Fibroblast of skin of back (primary cell): ENCODE results near the gene FTCDNL1.

ENCODE experiments used
- DNase-seq: peaks from one replicate; pipeline ENCODE4 v3.0.0-alpha.2; 2013

The FTCDNL1 gene

DNA sequence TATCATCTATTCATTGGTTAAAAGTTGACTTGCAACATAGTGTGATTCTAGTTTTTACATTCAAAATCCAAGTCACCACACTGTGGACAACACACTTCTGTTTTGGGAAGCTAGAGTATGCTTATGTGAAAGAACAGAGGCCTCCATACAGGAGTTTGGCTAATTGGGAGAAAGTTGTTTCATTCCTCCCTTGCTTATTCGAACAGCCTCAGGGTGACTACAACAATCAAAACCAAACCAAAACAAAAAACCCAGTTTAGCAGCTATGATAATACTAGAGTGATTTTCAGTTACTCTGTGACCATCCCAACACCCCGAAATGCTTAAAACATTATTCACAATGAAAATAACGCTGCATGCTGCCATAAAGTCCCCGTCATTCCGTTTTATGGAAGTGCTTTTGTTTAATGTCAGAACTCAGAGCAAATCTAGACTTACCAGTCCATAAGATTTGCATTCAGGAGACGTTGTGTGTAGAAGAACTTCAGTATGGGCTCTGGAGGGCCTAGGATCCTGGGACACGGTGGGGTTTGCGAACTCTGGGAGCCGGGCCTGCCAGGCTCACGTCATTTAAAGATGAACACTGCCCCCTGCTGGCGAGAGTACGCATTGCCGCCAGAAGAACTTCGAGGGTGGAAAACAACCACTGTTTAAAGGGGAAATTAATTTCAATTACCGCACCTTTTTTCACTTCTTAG, 111.4 kb downstream of the FTCDNL1 start:
- DNase-seq, result peak; percentile 55

DNA sequence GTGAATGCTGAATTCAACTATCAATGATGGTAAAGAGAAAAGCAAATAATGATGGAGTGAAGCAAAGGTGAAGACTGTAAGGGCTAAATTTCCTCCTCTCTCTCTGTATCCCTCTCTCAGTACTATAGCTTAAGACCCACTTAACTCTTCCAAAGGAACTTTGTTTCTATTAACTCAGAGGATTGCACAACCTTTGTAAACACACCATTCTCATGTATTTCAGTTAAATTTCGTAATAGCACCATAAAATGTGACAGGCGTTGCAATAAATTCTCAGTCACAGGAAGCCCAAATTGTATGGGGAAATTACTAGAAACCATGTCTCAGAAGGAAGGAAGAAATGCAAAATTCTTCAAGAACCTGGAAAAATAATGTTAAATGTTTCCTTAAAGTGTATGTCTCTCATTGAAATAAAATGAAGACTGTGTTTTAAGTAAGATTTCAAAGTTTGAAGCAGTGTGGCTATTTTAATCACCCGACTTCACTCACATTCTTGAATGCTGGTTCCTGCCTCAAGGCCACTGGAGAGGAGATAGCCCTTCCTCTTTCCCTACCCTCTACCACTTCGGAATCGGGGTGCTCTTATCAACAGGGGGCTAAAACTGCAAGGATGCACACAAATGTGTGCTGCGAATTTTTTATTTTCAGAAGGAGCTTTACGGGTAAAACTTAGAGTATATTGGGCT, 112.1 kb downstream of the FTCDNL1 start:
- no peak for DNase-seq

DNA sequence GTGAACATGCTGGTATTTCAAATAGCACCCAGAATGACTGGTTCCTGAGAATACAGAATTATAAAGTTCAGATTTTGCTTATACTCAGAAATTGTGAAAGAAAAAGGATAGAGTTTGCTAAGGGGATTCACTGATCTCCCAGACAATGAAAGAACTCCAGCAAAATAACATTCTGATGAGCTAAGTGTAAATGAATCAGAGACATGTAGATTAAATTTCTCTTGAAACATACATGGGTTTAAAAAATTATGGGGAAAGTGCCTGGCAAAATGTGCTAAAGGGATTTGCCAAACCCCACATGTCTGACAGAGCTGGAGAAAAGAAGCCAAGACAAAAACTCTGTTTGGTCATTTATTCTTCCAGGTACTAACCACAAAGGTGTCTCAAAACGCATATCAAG, 116.3 kb downstream of the FTCDNL1 start:
- DNase-seq, result no peak

DNA sequence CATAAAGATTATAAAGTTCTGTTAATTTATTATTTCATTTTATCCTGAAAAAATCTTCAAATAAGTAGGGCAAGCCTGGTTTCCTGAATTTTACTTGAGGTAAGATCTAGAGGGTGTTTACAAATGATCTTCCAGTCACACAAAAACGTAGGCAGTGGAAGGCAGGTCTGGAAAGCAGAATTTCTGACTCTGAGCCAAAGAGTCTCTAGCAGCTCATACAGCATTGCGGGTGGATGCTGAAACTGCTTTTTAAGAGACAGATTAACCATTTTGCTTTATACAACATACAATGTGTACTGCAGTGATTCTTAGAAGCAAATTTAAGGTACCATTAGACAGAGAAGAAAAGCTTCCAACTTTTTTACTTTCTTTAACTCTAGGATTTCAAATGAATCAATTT, 117.0 kb downstream of the FTCDNL1 start:
- DNase-seq, result no peak

DNA sequence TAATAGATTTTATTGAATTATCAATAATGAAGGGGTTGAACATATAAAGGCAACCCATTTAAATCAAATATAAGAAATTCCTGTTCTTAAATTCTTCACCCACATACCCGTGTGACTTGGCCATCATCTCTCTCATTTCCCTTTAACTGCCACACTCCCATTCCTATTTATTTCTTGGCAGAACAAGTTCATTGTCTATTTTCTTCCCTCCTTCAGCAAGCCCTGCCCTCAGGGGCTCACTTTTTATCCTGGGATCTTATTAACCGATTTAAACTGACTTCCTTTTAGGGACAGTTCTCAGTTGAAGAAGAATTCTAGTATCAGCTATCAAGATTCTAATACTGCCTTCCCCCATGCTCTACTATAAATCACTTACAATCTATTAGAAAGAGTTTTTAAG, 123.2 kb downstream of the FTCDNL1 start:
- DNase-seq, result no peak

DNA sequence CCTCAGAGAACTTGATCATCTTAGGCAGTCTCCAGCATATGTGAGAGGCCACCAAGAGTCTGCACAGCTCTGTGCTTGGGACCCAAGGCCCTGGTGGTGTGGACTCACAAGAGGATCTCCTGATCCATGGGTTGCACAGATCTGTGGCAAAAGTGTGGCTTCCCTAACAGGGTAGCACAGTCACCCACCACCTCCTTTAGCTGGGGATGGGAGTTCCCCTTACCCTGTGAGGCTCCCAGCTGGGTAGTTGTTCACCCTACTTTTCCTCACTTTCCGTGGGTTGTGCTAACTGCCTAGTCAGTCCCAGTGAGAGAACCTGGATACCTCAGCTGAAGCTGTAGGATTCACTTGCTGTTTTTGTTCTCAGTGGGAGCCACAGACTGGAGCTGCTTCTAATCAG, 123.7 kb downstream of the FTCDNL1 start:
- DNase-seq, result no peak

DNA sequence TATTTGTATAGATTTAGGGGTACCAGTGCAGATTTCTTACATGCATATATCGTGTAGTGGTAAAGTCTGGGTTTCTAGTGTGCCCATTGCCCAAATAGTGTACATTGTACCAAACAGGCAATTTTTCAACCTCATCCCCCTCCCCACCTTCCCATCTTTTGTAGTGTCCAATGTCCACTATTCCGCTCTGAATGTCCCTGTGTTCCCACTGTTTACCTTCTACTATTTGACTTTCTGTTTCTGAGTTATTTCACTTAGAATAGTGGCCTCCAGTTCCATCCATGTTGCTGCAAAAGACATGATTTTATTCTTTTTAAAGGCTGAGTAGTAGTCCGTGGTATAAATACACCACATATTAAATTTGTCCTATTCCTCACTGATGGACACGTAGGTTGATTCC, 132.9 kb downstream of the FTCDNL1 start:
- no peak for DNase-seq

DNA sequence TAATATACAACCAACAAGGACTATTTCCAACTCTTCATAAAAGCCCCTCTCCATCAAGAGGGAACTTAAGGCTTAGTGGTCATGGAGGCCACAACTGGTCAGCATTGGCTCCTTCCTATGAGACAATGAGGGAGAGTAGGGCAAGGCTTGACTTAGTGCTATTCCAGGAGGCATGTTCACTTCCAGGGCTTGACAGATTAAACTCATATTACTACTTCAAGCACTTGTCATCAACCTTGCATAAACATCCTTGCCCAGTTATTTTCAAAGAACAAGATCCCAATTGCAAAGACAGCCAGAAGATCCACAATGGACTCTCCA, 133.4 kb downstream of the FTCDNL1 start:
- no peak for DNase-seq

DNA sequence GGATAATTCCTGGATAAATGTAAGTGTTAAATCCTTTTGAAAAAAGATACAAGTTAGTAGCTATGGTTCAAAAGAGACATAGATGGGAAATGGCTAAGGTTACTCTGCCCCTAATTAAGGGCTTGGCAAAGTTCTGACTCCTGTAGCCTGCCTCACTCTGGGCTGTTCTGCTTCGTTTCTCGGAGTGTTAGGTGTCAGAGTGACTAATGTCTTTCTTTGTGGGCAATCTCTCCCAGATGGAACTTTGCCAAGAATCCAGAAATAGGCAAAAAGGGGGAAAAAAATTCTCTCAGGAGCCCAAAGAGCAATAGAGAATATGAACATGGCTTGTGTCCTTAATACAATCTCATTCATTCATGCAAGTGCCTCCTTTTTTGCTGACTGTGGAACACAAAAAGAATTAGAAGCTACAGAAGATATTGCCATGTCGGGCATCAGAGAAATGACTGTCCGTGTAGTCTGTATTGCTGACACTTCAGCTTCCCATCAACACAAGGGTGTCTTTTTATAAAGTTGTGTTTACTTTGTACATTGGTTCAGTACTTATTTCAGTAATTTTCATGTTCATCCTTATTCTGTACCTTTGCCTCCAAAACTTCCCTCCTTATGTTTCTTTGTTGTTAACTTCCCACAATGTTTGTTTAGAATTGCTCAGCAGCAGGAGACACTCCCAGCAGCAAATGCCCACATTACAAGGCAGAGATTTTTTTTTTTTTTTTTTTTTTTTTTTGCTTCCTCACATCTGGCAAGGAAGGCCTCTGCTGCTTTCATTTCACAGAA, 134.0 kb downstream of the FTCDNL1 start:
- peak; percentile 30 for DNase-seq

DNA sequence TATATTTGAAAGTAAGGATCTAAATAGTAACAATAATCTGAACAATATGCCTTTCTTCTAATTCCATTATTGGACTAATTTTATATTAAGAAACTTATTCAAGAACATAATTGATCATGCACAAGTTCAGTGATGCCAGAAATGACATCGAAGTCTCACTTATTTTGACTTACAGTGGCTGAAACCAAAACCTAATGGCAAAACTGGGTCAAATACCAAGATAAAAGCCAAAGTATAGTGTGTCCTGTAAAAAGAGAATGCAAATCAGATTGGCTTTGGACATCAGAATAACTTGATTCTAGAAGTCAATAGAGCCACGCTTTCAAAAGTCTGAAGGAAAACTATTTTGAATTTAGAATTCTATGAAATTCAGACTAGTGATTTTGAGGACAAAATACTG, 137.2 kb downstream of the FTCDNL1 start:
- DNase-seq, result no peak

DNA sequence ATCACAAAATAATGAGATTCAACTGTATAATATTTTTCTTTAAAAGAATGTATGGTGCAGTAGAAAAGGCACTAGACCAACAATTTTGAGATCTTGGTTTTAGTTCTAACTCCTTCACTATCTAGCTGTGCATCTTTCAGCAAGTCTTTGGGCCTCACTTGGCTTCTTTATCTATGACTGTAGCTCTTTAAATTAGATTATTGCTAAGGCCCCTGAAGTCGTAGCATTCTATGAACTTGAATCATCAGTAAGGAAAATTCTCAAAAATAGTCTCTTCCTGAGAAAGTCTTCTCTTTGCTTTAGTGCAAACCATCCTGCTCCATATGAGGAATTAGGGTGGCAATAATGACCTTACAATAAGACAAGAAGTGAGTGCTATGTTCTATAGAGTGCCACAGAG, 140.4 kb downstream of the FTCDNL1 start:
- DNase-seq, result peak; percentile 33
